ENCODE measurements around the gene BLVRA. TPM values are rescaled to one million over a fixed set of nuclear protein-coding genes. Genes with fewer than 3 reads are reported as not detected.
A peak's percentile ranks its signal among the peaks of the same experiment; 100 is the strongest.

BLVRA gene
- total RNA-seq, 1 donor from 2014 or later, result 84.5 TPM

- TF ChIP-seq CTCF (conservative IDR thresholded peaks at IDR 0.05; ENCODE audit: low read depth, low read length), result no peak
- H3K4me3 ChIP-seq (ENCODE audit: low read depth, low read length), result peak overlapping the region; percentile 89
- no peak for DNase-seq (ENCODE audit: low read depth)
Measured at GRCh38 chr7:43758822-43759683, 573 bp downstream of the BLVRA start.

DNA sequence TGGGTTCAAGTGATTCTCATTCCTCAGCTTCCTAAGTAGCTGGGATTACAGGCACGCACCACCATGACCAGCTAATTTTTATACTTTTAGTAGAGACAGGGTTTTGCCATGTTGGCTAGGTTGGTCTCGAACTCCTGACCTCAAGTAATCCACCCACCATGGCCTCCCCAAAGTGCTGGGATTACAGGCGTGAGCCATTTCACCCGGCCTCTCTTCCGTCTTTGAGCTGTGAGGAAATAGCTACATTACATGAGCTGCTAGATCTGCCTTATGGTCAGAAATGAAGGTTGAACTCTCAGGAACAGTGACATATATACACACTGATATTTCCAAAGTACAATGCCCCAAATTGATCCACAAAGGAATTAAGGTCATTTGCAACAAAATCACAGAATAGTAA lies 2.4 kb downstream of the BLVRA start:
- no peak overlapping the region for H3K4me3 ChIP-seq (ENCODE audit: low read depth, low read length)
- DNase-seq (ENCODE audit: low read depth), result no peak
- no peak for TF ChIP-seq CTCF (conservative IDR thresholded peaks at IDR 0.05; ENCODE audit: low read depth, low read length)

- DNase-seq (ENCODE audit: low read depth), result no peak
- TF ChIP-seq CTCF (conservative IDR thresholded peaks at IDR 0.05; ENCODE audit: low read depth, low read length), result no peak
- H3K4me3 ChIP-seq (ENCODE audit: low read depth, low read length), result no peak overlapping the region
Measured at GRCh38 chr7:43761382-43761781, 2.9 kb downstream of the BLVRA start.

GRCh38 chr7:43761938-43762692 lies 3.6 kb downstream of the BLVRA start:
- TF ChIP-seq CTCF (conservative IDR thresholded peaks at IDR 0.05; ENCODE audit: low read depth, low read length), result no peak
- DNase-seq (ENCODE audit: low read depth), result no peak
- no peak overlapping the region for H3K4me3 ChIP-seq (ENCODE audit: low read depth, low read length)

DNA sequence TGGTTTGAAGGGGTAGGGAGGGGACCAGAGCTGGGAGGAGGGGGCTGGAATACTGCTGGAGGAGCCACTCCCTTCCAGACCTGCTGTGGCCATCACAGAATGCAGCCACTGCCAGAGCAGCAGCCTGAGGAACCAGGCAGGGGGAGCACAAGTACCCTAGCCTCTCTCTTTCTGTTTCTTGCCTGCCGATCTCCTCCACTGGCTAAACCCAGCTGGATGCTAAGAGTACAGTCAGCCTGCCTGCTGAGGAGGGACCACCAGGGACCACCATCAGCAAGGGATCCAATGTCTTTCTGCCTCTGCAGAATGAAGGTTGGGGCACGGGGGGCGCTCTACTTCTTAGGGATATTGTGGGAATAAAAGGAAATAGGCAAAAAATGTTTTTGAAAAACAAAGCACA lies 4.7 kb downstream of the BLVRA start:
- no peak for DNase-seq (ENCODE audit: low read depth)
- H3K4me3 ChIP-seq (ENCODE audit: low read depth, low read length), result no peak overlapping the region
- TF ChIP-seq CTCF (conservative IDR thresholded peaks at IDR 0.05; ENCODE audit: low read depth, low read length), result no peak

GRCh38 chr7:43764039-43764761 lies 5.7 kb downstream of the BLVRA start:
- no peak for TF ChIP-seq CTCF (conservative IDR thresholded peaks at IDR 0.05; ENCODE audit: low read depth, low read length)
- peak overlapping the region; percentile 30 for H3K4me3 ChIP-seq (ENCODE audit: low read depth, low read length)
- no peak for DNase-seq (ENCODE audit: low read depth)

All from epithelial cell of proximal tubule (primary cell).